Glomerular endothelial cell (primary cell): ENCODE data around the gene PACSIN3. TPM values are rescaled to one million over a fixed set of nuclear protein-coding genes. Genes with fewer than 3 reads are reported as not detected.

ENCODE experiments used
- DNase-seq: peaks from one replicate; pipeline ENCODE4 v3.0.0-alpha.2; 2011; ENCODE audit warnings: low read depth, low spot score; ENCODE audit errors: extremely low read depth
- total RNA-seq: library from RNA; depleted of rRNA; stranded (reverse); fragments of >200 nt; gene quantifications from 2 replicates; pipeline ENCODE4 v1.2.3, GENCODE V29; 2015

The PACSIN3 gene
- total RNA-seq, 1 donor from 2014 or later = 21.6 TPM

DNA sequence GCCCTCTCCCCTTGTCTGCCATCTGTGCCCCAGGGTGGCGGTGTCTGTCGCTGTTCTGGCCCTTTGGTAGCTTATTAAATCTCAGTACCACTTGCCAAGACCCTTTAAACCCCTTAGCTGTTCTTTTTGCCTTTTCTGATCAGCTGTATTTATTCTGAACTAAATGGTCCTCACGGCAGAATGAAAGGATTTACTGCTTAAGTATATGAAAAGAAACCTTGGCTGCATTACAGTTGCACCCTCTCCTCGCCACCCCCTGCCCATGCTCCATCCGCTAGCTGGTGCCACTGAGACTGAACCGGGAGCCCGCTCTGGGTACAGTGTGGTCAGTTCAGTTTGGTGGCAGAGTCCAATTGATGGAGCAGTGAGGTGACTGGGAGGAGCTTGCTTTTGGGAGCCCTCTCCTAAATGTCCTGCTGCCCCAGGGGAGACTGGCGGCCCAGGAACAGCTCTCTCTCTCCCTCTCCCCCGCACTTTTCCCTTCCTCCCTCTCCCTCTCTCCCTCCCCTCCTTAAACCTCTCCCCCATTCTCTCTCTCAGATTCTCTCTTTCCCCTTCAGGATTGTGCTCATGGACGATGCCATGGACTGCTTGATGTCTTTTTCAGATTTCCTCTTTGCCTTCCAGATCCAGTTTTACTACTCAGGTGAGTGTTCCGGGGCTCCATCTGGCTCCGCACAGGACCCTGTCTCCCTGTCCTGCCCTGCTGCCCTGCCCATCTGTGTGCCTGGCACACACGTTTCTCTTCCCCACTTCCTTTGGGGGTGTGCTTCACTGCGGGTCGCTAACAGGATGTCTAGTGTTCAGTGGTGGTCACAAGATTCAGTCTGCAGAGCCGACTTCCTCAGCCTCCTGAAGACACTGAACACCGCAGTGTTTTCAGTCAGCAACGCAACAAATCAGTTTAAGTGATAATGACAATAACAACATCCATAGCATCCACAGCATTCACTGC is 31.3 kb downstream of the PACSIN3 start:
- DNase-seq = no peak

DNA sequence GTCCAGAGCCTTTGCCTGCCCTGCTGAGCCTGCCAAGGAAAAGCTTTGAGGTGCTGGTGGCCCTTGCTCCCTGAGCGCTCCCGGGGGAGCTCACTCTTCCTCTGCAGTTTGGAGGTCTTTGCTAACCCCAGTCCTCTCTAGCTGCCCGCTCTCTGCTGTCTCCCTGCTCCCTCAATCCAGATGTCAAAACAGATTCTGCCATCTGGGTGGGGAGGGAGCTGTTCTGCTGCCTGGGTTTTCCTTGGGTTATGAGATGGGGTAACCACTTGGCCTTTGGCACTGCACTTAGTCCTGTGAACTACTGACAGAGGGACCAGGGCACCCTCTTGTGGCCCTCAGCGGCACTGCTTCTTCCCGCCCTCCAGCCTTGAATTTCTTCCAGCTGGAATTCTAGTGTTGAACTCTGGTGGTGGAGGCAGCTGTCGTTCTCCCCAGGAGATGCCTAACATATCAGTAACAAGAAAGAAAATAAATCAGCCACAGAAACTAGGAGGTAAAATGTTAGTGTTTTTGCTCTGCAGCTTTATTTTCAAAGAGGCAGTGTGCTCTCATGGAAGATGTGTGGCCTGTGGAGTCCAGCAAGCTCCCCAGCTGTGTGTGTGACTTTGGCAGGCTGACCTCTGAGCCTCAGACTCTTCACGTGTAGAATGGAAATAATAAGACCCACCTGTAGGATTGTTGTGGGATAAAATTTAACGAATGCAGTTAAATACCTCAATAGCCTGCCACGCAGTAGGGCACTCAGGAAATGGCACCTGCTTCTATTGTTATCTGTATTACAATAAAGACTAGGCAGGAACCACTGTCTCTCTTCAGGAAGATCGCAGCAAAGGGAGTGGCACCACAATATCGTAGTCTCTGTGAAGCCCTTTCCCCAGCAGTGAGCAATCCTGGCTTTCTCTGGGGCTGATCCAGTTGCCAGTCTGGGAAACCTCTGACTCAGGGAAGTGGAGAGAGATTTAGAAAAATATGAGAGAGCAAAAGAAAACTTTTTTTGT is 33.0 kb downstream of the PACSIN3 start:
- DNase-seq = peak; percentile 36

DNA sequence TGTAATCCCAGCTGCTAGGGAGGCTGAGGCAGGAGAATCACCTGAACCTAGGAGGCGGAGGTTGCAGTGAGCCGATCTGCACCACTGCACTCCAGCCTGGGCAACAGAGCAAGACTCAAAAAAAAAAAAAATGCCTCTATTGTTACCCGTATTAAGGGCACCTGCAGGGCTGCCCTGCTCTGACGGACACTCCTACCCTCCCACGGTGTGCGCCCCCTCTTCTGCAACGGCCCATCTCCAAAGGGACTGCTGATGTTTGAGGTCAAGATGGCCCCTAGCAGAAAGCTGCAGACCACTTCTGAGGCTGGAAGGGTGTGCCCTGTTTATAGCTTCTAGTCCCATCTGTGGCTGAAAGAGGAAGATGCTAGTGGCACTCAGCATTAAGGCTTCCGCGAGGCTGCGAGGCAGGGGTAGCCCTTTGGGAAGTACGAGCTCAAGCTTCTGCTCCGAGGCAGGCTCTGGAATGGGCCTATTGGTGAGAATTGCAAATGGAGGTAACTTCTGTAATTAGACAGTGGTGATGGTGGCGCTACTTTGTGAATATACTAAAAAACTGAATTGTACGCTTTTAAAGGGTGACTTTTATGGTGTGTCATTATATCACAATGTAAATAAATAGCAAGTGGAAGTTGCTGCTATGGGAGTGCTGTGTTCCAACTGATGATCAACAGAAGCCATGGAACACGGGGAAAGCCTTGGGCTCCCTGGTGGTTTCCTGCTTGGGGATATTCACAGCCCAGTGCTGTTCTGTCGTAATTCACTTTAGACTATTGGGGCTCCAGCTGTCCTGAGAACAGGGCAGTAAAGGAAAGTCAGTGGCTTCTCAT is 33.9 kb downstream of the PACSIN3 start:
- DNase-seq = no peak

DNA sequence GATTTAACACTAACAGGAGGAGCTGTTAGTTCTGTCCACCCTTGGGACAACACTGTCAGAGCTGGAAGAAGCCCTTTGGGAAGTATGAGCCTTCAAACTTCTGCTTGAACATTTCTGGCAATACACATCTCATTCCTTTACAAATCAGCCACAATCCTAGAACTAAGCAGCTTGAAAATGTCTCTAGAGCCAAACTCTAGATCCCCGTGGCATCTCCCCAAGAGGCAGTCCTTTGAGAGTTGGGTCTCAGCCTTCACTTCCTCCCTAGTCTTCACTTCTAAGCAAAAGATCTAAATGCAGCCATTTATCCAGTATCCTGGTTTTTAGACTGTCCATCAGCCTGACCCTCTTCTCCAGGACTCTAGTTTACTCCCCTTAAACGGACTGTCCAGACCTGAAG is 36.5 kb downstream of the PACSIN3 start:
- DNase-seq = no peak

DNA sequence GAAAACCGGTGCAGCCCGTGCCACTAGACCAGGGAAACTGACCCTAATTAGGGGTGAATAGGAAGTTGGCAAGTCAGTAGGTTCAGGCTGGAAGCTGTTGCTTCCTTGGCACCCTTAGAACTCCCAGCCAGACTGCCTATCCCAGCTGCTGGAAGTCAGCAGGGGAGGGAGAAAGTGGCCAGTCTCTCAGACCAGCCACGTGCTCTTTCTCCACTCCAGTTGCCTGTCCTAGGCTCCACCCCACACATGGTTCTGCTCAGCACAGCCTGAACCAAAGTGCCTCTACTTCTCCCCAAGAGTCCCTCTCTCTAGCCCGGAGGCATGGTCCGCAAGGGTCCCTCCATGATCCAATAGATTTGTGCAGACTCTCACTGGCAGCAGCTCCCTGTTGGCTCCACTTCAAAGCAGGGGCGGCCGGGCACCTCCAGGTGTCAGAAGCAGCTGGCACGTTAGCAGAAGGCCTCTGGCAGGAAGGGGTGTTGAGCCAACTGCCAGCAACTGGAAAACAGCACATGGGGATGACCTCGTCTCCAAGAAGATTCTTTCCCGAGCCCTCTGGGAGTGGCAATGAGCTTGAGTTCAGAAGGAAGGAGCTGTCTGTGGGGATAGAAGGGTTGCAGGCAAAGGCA is 37.2 kb downstream of the PACSIN3 start:
- DNase-seq = no peak

DNA sequence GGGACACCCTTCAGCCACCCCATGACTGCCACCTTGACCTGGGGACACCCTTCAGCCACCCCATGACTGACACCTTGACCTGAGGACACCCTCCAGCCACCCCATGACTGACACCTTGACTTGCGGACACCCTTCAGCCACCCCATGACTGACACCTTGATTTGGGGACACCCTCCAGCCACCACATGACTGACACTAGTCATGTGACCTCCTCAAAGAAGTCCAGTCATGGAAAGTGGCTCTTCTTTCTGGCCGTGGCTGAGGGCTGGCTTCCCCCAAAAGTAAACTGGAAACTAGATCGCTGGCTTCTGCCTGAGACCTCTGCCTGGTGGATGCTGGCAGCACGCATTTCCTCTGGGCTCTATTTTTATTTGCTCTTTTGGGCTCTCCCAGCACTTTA is 38.0 kb downstream of the PACSIN3 start:
- DNase-seq = no peak

DNA sequence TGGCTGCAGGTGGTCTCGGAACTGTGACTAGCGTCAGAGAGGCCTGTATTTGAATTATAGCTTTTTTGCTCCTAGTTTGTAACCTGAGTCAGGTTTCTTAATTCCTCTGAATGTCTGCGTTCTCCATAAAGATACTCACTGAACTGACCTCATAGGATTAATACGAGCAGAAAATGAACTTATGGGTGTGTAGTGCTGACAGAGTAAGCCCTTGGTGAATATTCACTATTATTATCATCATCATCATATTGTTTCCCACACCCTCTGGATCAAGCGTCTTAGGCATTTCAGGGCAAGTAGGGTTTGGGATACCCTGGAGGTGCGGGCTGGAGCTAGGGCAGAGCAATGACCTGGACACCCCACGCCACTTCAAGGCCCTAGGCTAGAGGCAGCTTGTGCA is 38.6 kb downstream of the PACSIN3 start:
- DNase-seq = no peak

DNA sequence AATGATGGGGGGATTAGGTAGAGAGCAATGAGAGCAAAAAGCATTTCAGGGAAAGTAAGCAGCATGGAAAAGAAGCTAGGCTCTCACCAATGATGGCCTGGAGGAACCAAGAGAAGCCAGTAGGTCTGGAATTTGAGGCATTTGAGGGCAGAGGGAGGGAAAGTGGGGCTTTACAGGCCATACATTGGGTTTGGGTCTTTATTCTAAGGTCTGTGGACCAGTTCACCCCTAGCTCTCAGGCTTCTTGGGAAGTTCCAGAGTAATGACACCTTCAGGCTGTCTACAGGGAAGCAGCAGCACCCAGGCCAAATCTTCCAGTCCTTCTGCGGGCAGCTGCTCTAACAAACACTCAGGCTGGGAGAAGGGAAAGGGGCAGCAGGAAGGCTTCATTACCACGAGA is 39.0 kb downstream of the PACSIN3 start:
- DNase-seq = no peak

DNA sequence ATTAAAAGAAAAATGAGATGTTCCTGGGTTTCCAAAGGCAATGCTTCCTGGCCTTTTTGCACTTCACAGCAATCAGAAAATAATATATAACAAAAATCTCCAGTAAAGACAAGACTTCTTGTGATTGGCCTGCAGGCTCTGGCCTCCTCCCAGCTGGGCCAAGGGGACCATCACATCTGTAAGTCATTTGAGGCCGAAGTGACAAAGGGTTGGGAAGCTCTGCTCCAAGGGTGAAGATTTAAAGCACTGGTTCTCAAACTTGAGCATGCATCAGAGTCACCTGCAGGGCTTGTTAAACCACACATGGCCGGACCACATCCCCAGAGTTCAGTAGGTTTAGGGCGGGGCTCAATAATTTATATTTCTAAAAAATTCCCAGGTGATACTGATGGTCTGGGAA is 41.7 kb downstream of the PACSIN3 start:
- DNase-seq = no peak

DNA sequence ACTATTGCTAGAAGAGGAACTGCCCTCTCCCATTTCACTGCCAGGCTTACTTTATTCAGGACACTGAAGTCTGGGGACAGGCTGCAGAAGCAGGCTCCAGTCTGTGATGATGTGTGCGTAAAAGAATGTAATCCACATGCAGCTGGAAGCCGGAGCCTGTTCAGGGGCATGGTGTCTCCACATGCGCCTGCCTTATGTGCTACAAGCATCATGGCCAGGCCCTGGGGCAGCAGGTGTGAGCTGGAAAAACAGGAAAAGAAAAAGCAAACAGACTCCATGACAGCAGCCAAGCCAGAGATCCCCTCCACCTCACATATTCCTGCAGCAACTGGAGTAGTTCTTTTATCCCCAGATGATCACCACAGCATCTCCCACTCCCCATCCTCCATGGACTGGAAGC is 42.9 kb downstream of the PACSIN3 start:
- DNase-seq = no peak

DNA sequence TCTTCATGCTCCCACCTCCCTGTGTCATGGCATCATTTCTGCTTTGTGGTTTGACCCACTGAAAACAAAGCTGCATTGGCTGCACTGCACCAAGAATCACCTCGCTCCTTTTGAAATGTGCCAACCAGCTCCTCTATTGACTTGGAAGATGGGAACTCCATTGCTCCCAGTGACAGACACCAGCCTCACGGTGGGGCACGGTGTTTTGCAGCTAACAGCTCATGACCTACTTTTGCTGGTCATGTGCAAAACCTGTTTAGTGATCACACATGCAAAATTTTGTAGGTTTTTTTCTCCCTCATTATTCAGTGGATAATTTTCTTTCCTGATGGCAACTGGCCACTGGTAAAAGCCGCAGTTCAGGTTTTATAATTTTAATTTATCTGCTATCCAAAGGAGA is 46.4 kb downstream of the PACSIN3 start:
- no peak for DNase-seq

DNA sequence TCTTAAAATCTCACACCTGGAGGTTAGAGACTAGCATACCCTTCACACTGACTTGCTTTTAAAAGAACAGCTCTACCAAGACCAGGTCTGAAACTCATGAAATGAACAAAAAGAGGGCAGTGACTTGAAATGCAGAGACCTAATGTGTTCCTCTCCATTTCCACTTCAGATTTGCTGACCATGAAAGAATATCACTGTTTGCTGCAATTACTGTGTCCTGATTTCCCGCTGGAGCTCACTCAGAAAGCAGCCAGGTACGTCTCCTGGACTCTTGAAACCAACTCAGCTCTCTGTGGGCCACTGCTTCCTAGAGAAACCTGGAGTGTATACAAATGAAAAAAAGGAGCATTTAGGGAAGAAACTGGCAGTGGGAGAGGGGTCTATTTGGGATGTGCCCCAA is 48.8 kb downstream of the PACSIN3 start:
- no peak for DNase-seq

DNA sequence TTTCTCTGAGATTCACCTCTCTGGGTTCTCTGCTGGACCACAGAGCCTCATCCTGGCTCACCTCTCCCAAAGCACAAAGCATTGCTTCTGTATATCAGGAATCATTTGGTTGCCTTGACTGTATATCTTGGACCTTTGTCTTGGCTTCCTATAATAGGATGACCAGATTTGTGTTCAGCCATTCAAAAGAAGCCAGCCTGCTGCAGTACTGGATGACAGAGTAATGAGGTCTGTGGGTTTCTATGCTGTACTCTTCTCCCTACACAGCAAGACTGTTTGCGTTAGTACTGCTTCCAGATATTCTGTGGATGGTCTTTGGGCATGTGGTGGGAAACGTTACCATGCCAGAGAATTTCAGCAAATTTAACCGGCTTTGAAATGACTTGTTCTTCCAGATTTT is 49.3 kb downstream of the PACSIN3 start:
- DNase-seq = no peak

DNA sequence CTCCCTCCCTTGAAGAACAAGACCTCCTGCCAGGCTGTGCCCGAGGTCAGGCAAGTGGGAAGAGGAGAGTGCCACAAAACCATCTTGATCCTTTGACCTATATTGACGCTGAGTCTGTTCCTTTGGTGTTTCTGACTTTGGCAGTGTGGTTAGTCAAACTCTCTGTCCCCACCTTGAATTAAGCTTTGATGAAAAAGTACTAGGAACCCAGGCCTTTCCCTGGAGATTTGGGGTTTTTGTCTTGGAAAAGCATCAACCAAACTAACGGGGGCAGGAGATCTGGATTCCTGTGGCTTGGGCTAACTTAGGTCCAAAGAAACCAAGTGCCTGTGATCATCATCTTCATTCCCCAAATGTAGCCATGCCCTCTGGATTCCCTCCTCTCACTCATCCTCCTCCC is 49.9 kb downstream of the PACSIN3 start:
- DNase-seq = no peak

DNA sequence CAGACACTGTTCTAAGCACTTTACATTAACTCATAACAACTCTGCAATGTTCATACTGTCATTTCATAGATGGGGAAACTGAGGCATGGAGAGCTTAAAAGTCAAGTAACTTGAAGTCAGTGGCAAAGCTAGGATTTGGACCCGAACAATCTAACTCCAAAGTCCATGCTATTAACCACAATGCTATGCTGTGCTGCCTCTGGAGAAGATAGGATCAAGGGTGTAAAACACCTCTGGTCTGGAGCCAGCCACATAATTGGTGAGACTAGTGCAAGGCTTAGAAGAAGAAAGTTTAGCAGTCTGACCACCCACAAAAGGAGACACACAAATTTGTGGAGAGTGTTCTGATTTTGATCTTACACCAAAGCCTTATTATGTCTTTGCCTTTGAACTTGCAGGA is 53.3 kb downstream of the PACSIN3 start:
- DNase-seq = no peak

DNA sequence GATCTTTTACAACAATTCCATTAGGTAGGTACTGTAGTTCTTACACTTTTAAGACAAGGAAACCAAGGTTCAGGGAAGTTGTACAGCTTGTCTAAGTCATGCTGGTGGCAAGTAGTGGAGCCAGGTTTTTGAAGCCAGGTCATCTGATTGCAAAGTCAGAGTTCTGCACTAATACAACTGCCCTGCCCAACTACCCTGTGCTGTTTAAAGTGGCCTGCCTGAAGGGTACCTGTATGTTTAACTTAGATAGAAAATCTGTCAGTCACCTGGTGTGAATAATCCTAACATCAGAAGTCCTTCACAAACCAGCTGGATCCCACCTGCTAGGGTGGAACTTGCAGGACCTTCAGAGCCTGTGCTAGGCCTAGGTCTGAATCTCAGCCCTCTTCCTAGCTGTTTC is 53.7 kb downstream of the PACSIN3 start:
- DNase-seq = no peak

DNA sequence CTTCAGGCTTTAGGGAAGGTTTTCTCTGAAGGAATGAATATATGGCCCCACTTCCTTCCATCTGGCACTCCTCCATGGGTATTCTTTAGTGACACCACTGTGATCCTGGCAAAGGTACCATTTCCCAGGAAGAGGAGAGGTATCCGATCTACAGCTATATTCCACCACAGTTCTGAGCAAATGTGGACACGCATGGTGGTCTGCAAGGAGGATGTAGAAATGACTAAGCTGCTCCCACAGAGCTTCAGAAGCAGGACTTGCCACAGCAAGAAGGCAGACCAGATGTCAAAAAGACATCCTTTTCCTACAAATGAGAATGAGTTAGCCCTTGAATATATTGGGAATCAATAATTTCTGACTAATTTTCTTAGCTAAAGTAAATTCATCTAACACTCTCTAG is 55.1 kb downstream of the PACSIN3 start:
- DNase-seq = no peak

DNA sequence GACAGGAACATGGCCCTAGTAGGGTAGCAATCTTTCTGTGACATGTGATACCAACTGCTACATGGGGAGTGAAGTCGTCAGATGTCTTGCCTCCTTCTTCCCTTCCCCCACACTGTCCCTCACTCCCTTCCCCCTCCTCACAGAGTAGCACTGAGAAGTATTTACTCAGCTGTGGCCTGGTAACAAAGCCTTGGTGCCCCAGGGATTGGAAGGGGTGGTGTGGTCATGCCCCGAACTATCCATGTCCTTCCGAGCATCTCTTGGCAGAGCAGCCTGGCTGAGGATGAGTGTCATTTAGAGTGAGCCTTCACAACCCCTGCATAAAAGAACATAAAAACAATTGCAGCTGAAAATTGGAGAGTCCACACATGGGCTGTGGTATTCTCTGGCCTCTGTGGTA is 55.7 kb downstream of the PACSIN3 start:
- DNase-seq = no peak
